Measurements from ENCODE around the gene DNAJB6.

- TF ChIP-seq CTCF (IDR thresholded peaks at IDR 0.05) (no peak), ZNF263 (CRISPR knock-in tag; IDR thresholded peaks at IDR 0.05; ENCODE audit: low read depth) (no peak)
Measured at GRCh38 chr7:157428554-157428945, 91.7 kb downstream of the DNAJB6 start.

Measured in WTC11 (cell line).